Measurements from ENCODE around the gene L2HGDH.
A peak's percentile ranks its signal among the peaks of the same experiment; 100 is the strongest.

DNA sequence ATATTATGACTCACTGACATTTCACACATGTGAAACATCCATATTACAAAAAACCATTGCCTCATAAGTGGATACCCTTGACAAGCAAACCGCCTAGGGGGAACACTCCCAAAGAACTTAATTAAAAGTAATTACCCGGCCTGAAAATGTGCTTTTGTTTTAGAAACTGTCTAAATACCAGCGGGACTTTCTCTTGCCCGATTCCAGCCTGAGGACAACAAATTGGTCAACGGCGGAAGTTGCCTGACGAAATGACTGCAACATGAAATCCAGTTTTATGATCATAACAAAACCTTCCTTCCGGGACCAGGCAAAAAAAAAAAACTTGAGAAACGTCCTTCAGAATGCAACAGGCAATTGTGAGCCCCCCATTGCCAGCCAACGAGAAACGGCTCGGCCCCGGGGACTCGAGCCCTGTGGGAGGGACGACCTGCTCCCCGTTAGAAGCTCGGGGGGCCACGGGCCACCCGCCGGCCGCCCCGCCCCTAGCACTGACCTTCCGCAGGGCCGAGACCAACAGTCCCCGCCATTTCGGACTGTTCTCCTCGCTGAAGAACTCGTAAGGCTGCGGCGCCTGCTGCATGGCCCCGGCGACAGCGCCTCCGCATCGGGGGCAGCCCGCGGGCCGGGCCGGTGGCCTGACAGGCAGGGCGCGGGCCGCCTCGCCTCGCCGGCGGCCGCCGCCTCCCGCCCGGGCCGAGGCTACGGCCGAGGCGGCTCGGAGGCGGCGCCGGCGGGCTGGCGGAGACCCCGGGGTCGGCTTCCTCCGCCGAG is 81.1 kb downstream of the L2HGDH start:
- TF ChIP-seq, protein P1, sequence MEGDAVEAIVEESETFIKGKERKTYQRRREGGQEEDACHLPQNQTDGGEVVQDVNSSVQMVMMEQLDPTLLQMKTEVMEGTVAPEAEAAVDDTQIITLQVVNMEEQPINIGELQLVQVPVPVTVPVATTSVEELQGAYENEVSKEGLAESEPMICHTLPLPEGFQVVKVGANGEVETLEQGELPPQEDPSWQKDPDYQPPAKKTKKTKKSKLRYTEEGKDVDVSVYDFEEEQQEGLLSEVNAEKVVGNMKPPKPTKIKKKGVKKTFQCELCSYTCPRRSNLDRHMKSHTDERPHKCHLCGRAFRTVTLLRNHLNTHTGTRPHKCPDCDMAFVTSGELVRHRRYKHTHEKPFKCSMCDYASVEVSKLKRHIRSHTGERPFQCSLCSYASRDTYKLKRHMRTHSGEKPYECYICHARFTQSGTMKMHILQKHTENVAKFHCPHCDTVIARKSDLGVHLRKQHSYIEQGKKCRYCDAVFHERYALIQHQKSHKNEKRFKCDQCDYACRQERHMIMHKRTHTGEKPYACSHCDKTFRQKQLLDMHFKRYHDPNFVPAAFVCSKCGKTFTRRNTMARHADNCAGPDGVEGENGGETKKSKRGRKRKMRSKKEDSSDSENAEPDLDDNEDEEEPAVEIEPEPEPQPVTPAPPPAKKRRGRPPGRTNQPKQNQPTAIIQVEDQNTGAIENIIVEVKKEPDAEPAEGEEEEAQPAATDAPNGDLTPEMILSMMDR (IDR thresholded peaks at IDR 0.05): no peak
- TF ChIP-seq POLR2A (IDR thresholded peaks at IDR 0.05): peak in 1 of 3 donors; percentile 34
